Fibroblast of pulmonary artery (primary cell): ENCODE data around the gene DSEL.

ENCODE experiments used
- DNase-seq: peaks from one replicate; pipeline ENCODE4 v3.0.0-alpha.2; 2010; ENCODE audit warnings: low read depth
- H3K4me3 ChIP-seq: replicated peaks from 2 replicates; pipeline ENCODE4 v1.5.1; 2011; ENCODE audit warnings: low read depth, mild to moderate bottlenecking, control low read depth, low read length, moderate library complexity
- CTCF ChIP-seq: IDR thresholded peaks from 2 replicates; pipeline ENCODE4 v1.5.1; 2011; ENCODE audit warnings: mild to moderate bottlenecking, control low read depth, low read length, inconsistent platforms; ENCODE audit errors: missing control alignments

DSEL gene

GRCh38 chr18:67531929-67532328 is 15.4 kb upstream of the DSEL start:
- no peak overlapping the region for H3K4me3 ChIP-seq
- TF ChIP-seq CTCF: no peak
- no peak for DNase-seq

- no peak overlapping the region for H3K4me3 ChIP-seq
- DNase-seq: peak; percentile 99
- no peak for TF ChIP-seq CTCF
Observed at GRCh38 chr18:67525328-67526099, 9.0 kb upstream of the DSEL start.

- peak; percentile 92 for DNase-seq
- TF ChIP-seq CTCF: no peak
- no peak overlapping the region for H3K4me3 ChIP-seq
Observed at GRCh38 chr18:67520351-67520921, 3.9 kb upstream of the DSEL start.

- DNase-seq: peak; percentile 74
- TF ChIP-seq CTCF: no peak
- H3K4me3 ChIP-seq: no peak overlapping the region
Observed at GRCh38 chr18:67519592-67519991, 3.1 kb upstream of the DSEL start.

GRCh38 chr18:67518566-67518965 is 2.0 kb upstream of the DSEL start:
- H3K4me3 ChIP-seq: no peak overlapping the region
- DNase-seq: no peak
- no peak for TF ChIP-seq CTCF

- DNase-seq: no peak
- peak overlapping the region; percentile 70 for H3K4me3 ChIP-seq
- no peak for TF ChIP-seq CTCF
Observed at GRCh38 chr18:67517444-67517765, 885 bp upstream of the DSEL start.
